WTC11 (cell line): Measurements from ENCODE around the gene CLSTN2.

ENCODE experiments used
- CBFB ChIP-seq: sonication (generic); formaldehyde crosslinking; IDR thresholded peaks from 2 replicates; pipeline ENCODE4 v1.8.1; 2022; ENCODE audit warnings: mild to moderate bottlenecking, low read depth, missing genetic modification reagents
- JUN ChIP-seq: sonication (generic); formaldehyde crosslinking; IDR thresholded peaks from 2 replicates; pipeline ENCODE4 v1.8.0; 2023; ENCODE audit warnings: mild to moderate bottlenecking, missing genetic modification reagents
- MAX ChIP-seq: sonication (generic); formaldehyde crosslinking; IDR thresholded peaks from 2 replicates; pipeline ENCODE4 v1.8.0; 2022; ENCODE audit warnings: mild to moderate bottlenecking, missing genetic modification reagents
- MYBL2 ChIP-seq: sonication (generic); formaldehyde crosslinking; IDR thresholded peaks from 2 replicates; pipeline ENCODE4 v1.8.1; 2023; ENCODE audit warnings: mild to moderate bottlenecking, moderate library complexity, missing genetic modification reagents
- ZNF232 ChIP-seq: sonication (generic); formaldehyde crosslinking; IDR thresholded peaks from 2 replicates; pipeline ENCODE4 v1.8.0; 2022; ENCODE audit warnings: mild to moderate bottlenecking, missing genetic modification reagents
- TF ChIP-seq, protein P1 (sequence below): fragments of 200-600 bp; IDR thresholded peaks from 2 replicates; pipeline ENCODE4 v1.8.0; 2022; ENCODE audit warnings: antibody characterized with exemption
- TF ChIP-seq, protein P2 (sequence below): sonication (generic); formaldehyde crosslinking; IDR thresholded peaks from 2 replicates; pipeline ENCODE4 v1.8.1; 2022; ENCODE audit warnings: low read depth, mild to moderate bottlenecking, moderate library complexity, missing genetic modification reagents, borderline replicate concordance

DNA sequence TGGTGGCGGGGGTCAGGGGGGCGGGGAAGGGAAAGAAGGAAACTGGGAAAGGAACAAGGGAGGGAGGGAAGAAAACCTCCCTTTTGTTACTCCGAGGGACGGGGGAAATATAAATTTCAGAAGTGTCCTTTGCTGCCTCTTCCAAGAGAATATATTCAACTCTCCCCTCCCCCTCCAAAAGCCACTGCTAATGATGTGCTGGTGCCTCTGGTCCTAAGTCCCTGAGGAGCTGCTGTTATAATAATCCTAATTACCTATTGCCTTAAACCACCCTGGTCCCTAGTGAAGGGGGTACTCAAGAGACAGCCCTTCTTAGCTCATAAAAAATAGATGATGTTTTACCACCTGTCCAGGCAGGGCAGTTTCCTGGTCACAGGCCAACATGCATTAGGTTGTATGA, 624.6 kb downstream of the CLSTN2 start:
- TF ChIP-seq, protein P1, sequence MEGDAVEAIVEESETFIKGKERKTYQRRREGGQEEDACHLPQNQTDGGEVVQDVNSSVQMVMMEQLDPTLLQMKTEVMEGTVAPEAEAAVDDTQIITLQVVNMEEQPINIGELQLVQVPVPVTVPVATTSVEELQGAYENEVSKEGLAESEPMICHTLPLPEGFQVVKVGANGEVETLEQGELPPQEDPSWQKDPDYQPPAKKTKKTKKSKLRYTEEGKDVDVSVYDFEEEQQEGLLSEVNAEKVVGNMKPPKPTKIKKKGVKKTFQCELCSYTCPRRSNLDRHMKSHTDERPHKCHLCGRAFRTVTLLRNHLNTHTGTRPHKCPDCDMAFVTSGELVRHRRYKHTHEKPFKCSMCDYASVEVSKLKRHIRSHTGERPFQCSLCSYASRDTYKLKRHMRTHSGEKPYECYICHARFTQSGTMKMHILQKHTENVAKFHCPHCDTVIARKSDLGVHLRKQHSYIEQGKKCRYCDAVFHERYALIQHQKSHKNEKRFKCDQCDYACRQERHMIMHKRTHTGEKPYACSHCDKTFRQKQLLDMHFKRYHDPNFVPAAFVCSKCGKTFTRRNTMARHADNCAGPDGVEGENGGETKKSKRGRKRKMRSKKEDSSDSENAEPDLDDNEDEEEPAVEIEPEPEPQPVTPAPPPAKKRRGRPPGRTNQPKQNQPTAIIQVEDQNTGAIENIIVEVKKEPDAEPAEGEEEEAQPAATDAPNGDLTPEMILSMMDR = no peak
- TF ChIP-seq JUN (CRISPR knock-in tag) (no peak), ZNF232 (CRISPR knock-in tag) (no peak), CBFB (CRISPR knock-in tag) (no peak), MAX (CRISPR knock-in tag) (no peak), MYBL2 (CRISPR knock-in tag) (no peak)
- TF ChIP-seq, protein P2, sequence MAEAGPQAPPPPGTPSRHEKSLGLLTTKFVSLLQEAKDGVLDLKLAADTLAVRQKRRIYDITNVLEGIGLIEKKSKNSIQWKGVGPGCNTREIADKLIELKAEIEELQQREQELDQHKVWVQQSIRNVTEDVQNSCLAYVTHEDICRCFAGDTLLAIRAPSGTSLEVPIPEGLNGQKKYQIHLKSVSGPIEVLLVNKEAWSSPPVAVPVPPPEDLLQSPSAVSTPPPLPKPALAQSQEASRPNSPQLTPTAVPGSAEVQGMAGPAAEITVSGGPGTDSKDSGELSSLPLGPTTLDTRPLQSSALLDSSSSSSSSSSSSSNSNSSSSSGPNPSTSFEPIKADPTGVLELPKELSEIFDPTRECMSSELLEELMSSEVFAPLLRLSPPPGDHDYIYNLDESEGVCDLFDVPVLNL (CRISPR knock-in tag) = no peak
